ENCODE measurements around the gene FRMPD4.

DNA sequence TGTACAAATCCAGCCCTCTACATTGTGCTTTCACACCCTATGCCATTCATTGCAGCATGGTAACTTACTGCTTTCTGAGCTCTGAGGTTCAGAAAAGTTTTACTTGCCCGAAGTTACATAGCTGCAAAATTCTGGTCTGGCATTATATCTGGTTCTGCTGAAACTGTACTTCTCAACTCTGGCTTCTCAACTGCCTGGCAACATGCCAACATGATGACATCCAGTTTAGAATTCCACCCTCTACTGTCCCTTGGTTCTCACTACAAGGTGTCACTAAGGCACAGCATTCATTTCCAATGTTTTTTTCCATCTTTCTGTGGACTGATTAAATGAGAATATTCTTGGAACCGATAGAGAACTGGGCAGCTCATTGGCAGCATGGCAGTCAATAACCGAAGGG is 410.1 kb downstream of the FRMPD4 start:
- no peak for TF ChIP-seq RARB (CRISPR knock-in tag; IDR thresholded peaks at IDR 0.05)
- TF ChIP-seq BACH2 (CRISPR knock-in tag; IDR thresholded peaks at IDR 0.05; ENCODE audit: borderline replicate concordance): no peak
- TF ChIP-seq, protein P1, sequence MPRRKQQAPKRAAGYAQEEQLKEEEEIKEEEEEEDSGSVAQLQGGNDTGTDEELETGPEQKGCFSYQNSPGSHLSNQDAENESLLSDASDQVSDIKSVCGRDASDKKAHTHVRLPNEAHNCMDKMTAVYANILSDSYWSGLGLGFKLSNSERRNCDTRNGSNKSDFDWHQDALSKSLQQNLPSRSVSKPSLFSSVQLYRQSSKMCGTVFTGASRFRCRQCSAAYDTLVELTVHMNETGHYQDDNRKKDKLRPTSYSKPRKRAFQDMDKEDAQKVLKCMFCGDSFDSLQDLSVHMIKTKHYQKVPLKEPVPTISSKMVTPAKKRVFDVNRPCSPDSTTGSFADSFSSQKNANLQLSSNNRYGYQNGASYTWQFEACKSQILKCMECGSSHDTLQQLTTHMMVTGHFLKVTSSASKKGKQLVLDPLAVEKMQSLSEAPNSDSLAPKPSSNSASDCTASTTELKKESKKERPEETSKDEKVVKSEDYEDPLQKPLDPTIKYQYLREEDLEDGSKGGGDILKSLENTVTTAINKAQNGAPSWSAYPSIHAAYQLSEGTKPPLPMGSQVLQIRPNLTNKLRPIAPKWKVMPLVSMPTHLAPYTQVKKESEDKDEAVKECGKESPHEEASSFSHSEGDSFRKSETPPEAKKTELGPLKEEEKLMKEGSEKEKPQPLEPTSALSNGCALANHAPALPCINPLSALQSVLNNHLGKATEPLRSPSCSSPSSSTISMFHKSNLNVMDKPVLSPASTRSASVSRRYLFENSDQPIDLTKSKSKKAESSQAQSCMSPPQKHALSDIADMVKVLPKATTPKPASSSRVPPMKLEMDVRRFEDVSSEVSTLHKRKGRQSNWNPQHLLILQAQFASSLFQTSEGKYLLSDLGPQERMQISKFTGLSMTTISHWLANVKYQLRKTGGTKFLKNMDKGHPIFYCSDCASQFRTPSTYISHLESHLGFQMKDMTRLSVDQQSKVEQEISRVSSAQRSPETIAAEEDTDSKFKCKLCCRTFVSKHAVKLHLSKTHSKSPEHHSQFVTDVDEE (CRISPR knock-in tag; IDR thresholded peaks at IDR 0.05): no peak
- TF ChIP-seq, protein P2, sequence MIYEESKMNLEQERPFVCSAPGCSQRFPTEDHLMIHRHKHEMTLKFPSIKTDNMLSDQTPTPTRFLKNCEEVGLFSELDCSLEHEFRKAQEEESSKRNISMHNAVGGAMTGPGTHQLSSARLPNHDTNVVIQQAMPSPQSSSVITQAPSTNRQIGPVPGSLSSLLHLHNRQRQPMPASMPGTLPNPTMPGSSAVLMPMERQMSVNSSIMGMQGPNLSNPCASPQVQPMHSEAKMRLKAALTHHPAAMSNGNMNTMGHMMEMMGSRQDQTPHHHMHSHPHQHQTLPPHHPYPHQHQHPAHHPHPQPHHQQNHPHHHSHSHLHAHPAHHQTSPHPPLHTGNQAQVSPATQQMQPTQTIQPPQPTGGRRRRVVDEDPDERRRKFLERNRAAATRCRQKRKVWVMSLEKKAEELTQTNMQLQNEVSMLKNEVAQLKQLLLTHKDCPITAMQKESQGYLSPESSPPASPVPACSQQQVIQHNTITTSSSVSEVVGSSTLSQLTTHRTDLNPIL (CRISPR knock-in tag; IDR thresholded peaks at IDR 0.05; ENCODE audit: low read depth): no peak
- no peak for TF ChIP-seq CSDC2 (CRISPR knock-in tag; IDR thresholded peaks at IDR 0.05)
- TF ChIP-seq, protein P3, sequence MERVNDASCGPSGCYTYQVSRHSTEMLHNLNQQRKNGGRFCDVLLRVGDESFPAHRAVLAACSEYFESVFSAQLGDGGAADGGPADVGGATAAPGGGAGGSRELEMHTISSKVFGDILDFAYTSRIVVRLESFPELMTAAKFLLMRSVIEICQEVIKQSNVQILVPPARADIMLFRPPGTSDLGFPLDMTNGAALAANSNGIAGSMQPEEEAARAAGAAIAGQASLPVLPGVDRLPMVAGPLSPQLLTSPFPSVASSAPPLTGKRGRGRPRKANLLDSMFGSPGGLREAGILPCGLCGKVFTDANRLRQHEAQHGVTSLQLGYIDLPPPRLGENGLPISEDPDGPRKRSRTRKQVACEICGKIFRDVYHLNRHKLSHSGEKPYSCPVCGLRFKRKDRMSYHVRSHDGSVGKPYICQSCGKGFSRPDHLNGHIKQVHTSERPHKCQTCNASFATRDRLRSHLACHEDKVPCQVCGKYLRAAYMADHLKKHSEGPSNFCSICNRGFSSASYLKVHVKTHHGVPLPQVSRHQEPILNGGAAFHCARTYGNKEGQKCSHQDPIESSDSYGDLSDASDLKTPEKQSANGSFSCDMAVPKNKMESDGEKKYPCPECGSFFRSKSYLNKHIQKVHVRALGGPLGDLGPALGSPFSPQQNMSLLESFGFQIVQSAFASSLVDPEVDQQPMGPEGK (CRISPR knock-in tag; IDR thresholded peaks at IDR 0.05; ENCODE audit: borderline replicate concordance): no peak
- no peak for TF ChIP-seq ZNF565 (CRISPR knock-in tag; conservative IDR thresholded peaks at IDR 0.05; ENCODE audit: low read depth)
- TF ChIP-seq ARNTL (CRISPR knock-in tag; IDR thresholded peaks at IDR 0.05; ENCODE audit: borderline replicate concordance, low read depth): no peak
- no peak for TF ChIP-seq ZFP3 (CRISPR knock-in tag; IDR thresholded peaks at IDR 0.05)
- TF ChIP-seq SNAI2 (CRISPR knock-in tag; IDR thresholded peaks at IDR 0.05): no peak
- no peak for TF ChIP-seq GLIS3 (CRISPR knock-in tag; IDR thresholded peaks at IDR 0.05)
- TF ChIP-seq ZNF70 (CRISPR knock-in tag; IDR thresholded peaks at IDR 0.05): no peak
- no peak for TF ChIP-seq ZC3H10 (CRISPR knock-in tag; IDR thresholded peaks at IDR 0.05)

Data from SK-N-SH treated with all-trans-retinoic acid at 6 μM for 48 hours (cell line).